Measurements from ENCODE around the gene PREX1.
"Not testable (repeated sequence)": the region's sequence is repeated elsewhere in the genome, so short reads cannot be mapped to it uniquely, and the experiment has no call there.

PREX1 gene

DNA sequence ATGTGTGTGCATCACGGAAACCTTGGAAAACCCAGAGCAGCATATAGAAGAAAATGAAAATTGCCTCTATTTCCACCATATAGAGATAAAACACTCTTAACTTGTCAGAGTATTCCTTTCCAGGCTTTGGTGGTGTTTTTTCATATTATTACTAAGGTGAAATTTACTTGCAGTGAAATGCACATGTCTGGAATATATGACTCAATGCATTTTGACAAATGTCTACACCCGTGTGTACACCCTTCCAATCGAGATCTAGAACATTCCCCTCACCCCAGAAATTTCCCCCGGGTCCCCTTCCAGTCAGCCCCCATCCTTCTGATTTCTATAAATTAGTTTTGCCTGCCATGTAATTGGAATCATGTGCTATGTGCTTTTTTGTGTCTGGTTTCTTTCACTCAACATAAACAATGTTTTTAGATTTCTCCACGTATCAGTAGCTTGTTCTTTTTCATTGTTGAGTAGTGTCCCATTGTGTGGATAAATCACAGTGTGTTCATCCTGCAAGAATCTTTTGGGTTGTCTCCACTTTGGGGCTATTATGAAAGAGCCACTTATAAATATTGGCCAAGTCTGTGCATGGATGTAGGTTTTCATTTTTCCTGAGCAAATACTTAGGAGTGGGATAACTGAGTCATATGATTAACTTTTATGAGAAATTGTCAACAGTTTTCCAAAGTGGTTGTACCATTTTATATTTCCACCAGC is 19.9 kb upstream of the PREX1 start:
- DNase-seq, result no peak

DNA sequence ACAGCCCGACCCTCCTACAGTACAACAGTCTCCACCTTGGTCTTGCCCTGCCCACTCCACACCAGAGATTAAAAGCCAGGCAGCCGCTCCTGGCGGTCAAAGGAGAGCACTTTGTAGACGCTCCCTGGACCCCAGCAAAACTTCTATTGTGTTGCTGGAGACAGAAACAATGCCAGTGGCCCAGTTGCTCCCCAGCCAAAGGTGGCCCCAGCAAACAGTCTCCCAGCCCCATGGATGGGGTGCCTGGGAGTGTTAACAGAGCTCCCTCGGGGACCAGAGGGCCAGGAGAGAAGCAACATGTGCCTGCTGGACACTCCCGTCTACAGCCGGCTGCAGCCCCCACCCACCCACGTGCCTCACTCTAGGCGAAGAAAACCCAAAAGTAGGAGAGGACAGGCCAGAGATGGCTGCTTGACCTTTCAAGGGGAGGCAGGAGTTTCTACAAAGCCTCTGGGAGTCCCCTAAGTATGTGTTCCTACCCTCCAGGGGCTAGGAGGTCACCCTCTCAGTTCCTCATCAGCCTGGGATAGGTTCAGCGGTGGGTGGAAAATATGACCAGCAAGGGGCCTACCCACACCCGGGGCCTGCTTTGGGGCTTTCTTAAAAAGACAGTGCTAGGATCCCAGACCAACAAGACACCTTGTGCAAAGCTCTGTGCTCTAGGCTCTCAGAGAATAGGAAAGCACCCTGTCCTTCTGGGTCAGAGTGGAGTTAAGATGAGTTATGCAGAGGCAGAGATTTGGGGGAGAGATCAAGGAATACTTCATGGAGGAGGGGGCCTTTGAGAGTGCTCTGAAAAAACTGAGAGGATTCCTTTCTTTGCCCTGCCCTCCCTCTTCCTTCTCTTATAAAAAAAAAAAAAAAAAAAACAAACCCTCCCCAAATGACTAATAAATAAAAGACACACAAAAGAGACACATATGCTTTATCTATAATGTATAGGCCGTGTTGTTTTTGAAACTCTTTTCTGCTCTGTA is 19.0 kb upstream of the PREX1 start:
- DNase-seq, result no peak

DNA sequence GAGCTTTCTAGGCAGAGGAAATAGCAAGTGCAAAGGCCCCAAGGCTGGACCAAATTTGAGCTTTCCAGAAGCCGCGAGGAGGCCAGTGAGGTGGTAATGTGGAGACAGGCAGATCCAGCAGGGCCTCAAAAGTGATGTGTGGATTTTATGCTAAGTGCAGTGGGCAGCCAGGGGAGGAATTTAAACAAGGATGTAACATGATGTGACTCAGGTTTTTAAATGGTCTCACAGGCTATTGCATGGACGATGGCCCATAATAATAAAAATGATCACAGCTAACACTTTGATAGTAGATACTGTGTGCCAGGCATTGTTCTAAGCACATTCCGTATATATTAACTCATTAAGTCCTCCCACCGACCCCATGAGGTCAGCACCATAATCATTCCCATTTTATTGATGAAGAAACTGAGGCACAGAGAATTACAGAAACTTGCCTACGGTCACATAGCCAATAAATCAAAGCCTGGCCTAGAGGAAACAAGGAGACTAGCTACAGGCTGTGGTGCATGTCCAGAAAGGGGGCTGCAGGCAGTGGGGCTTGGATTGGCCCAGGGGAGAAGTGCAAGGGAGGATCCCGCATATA is 18.0 kb upstream of the PREX1 start:
- no peak for DNase-seq

DNA sequence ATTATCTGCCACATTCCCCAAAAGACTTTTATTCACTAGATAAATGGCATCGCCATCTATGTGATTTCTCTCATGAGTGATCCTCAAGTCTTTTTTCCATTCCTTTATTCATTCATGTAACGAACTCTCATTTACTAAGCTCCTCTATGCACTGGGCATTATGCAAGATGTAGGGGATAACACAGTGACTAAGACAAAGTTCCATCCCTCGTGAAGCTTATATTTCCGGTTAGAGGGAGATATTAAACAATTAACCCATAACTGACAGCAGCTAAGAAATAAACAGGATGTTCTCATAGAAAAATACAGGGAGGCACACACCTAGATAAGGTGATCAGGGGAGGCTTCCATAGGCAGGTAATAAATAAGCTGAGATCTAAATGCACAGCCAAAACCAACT is 17.2 kb upstream of the PREX1 start:
- no peak for DNase-seq

DNA sequence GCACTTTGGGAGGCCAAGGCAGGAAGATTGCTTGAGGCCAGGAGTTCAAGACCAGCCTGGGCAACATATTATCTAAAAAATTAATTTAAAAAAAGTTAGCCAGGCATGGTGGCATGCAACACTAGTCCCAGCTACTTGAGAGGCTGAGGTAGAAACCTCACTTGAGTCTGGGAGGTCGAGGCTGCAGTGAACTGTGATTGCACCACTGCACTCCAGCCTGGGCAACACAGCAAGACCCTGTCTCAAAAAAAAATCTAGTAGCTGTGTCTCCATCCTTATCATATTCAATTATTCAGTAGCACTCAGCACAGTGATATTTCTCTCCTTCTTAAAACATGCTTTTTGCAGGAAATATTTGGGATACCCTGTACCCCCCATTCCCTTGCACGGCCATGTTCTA is 16.1 kb upstream of the PREX1 start:
- DNase-seq, result not testable (repeated sequence)

DNA sequence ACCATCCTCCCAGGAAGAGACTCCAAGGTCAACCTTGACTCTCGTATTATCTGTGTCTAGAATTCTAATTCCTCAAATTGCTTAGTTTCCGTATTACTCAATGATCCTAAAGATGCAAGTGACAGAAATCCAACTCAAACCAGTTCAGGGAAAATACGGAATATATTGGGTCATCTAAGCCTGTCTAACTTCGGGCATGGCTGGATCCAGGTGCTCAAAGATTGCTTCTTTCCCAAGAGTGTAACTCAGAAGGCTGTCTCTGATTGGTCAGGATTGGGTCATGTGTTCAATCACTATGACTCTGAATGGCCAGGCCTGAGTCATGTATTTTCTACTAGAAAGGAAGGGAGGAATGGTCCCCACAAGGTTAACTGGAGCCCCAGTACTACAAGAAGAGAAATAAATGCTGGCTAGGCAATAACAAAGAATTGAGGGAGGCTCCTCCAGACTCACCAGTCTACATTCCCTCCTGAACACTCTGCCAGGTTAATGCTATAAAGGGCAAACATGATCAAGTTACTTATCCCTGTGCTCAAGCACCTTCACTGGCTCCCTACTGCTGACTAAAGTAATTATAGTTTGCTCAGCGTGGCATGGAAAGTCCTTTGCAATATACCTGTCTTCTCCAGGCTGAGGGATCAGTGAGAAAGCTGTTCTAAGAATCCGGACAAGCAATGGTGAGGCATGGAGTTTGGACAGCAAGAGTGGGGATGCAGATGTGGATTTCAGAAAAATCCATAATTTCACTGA is 15.4 kb upstream of the PREX1 start:
- no peak for DNase-seq

DNA sequence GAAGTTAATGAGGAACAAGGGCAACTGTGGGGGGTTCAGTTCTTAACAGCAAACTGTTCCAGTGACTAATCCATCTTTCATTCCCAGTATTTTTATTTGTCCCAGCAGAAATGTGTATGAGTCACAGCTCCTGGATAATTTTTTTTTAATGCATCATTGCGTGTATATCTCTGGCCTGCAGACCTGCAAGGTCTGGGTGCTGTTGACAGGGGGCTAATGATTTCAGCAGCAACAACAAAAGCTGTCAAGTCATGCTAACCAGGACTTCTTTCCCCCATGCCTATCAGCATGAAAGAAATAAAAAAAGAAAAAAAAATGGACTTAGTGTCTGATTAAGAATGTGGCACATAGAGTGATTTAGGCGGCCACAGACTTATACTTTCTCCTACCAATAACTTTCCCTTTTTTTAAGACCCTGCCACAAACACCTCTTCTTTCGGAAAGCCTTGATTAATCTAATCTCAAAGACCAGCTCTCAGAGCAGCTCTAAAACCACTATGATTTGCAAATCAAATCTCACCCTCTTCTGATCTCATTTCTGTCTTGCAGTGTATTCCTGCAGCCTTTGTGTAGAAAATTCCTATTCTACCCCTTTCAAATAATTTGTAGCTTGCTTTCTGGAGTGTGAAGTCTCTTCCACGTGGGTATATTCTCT is 14.2 kb upstream of the PREX1 start:
- no peak for DNase-seq

DNA sequence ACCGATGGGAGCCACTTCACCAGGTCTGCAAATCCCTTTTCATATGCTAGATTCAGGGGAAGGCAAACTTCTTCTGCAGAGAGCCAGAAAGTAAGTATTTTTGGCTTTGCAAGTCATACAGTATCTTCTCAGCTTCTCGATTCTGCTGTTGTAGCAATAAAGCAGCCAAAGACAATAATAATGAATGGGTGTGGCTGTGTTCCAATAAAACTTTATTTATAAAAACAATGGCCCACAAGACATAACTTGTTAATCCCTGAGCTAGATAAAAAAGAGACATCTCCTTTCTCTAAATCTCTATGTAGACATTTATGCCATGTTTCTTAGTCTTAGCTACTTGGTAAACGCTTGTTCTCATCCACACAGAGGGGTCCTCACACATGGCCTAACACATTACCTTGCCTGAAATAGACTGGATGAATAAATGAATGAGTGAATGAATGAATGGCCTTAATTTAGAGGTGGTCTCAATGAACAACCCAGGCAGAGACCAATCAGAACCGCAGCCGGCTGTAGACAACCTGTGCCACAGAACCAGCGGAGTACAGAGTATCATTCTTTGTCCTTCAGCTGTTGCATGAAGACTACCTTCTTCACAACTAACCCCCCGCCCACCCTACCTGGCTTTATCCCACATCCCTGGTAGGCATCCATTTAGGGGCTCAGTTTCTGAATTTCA is 13.5 kb upstream of the PREX1 start:
- DNase-seq, result no peak

DNA sequence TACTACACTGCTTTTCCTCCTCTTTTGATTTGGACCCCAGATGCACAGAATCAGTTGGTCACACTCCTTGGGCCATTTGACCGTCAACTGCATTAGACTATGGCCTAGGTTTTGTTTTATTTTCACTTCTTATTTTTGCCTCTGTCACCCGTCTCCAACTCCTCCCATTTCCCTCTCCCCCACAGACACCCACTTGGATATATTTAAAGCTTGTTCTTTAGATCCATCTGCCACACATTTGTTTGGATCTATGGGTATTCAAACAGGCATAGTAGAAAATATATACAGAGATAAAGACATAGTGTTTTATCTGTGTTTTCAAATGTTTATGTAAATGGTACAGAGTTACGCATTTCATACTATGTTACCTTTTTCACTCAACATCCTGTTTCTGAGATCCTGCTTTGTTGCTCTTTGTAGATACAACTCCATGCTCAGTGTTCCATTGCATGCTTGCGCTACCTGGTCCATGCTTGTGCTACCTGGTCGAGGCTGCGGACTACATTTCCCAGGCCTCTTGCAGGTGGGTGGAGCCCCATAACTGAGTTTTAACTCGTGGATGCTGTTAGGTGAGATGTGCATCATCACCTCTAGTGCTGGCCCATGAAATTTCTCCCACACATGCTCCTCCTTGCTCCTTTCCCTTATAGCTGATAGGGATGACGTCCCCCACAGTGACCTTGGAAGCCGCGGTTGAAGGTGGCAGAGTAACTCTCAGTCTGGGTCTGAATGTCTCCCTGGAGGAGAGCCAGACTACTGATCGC is 11.5 kb upstream of the PREX1 start:
- no peak for DNase-seq

DNA sequence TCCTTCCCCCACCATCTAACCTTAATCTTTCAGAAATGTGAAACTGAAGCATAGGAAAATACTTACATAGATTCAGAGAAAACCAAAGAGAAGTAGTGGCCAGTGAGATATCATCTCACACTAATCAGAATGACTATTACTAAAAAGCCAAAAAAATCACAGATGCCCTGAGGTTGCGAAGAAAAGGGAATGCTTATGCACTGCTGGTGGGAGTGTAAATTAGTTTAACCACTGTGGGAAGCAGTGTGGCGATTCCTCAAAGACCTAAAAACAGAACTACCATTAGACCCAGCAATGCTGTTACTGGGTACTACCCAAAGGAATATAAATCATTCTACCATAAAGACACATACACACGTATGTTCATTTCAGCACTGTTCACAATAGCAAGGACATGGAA is 9.2 kb upstream of the PREX1 start:
- DNase-seq, result no peak

DNA sequence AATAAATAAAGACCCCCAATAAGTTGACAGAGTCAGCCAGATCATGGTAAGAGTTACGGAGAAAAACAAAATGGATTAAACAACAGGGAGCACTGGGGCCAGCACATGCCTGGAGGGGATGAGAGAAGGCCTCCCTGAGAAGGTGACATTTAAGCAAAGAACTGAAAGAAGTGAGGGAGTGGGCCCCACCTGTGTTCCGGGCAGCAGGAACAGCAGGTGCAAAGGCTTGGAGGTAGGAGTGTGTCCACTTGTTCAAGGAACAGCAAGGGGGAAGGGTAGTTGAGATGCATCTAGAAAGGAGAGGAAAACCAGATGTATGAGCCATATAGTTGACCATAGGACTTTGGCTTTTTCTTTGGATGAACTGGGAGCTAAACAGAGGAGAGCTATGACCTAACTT is 7.6 kb upstream of the PREX1 start:
- DNase-seq, result no peak

DNA sequence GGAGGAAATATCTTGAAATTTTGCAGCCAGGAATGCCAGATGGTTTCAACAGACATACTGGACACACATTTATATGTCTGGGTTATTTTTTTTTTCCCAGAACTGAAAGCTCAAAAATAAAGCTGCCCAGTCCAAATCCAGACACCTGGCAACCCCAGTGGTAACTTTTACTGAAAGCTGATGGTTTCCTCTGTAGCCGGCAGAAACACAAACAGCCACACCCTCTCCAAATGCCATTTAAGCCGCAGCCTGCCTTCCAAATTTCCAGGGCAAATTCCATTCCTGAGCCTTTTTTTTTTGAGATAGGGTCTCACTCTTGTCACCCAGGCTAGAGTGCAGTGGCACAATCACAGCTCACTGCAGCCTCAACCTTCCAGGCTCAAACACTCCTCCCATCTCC is 6.5 kb upstream of the PREX1 start:
- no peak for DNase-seq

DNA sequence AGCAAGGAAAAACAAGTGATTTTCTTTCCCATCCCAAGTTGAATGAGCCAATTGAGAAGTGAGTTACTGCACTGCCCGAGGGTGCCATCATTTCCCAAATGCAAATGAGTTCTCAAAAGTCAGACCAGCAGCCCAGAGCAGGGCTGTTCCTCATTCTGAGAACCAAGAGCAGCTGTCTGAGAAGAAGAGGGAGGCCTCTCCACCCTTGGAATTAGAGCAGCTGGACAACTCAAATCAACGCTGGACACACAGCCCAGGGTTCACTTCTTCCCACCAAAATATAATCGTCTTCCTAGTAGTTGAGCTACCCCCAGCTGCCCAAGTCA is 4.6 kb upstream of the PREX1 start:
- DNase-seq, result no peak

DNA sequence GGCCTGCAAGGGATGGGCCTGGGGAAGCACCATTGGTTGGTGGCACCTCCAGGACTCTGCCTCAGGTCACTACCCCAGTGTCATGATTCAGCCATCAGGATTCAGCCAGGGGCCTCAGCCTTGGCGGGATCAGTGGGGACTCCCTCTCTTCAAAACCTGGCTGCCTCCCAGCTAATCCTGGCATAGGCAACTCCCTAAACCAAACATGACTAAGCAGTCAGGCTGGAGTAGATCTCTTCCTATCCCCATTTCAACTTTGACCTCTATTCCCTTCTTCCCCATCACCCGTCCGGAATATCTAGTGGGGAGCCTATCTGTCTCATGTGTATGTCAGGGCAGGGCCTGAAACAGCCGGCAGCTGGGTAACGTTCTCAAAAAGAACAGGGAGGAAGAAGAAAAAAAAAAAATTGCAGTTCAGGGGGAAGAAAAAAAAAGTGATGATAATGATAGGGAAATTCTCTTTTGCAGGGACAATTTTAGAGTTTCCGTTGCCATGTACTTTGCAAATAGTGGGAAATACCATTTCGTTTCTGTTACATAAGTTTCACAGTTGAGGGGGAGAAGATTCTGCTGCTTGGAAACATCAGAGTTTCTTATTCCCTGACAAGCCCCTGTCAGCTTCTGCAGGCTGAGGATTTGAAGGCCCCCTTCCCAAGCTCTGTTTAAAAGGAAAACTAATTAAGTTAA is 4.1 kb upstream of the PREX1 start:
- no peak for DNase-seq

DNA sequence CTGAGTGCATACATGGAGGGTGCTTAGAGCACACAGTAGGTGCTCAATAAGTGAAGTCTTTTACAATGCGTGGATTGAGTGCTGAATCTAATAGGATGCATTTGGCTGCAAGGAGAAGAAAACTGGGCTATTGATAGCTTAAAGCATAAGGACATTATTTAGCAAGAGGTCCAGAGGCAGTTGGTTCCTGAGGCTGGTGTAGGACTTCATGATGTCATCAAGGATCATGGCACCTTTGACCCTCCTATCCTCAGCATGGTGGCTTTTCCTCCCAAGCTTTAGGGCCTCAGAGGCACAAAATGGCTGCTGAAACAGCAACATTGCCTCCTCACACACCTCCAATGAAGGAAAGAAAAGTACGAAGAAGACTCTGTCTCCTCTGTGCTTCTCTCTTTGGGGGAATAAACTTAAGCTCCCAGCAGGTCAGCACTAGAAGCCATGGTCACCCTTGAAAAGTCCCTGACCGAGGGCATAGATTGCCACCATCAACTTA is 3.1 kb upstream of the PREX1 start:
- no peak for DNase-seq

DNA sequence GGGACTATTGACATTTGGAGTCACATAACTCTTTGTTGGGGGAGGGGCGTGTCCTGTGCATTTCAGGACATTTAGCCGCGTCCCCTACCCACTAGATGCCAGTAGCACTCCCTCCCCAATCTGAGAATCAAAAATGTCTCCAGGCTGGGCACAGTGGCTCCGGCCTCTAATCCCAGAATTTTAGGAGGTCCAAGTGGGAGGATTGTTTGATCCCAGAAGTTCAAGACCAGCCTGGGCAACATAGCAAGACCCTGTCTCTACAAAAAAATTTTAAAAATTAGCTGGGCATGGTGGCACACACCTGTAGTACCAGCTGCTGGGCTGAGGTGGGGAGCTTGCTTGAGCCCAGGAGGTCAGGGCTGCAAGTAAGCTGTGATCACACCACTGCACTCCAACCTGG is 2.1 kb upstream of the PREX1 start:
- DNase-seq, result no peak

DNA sequence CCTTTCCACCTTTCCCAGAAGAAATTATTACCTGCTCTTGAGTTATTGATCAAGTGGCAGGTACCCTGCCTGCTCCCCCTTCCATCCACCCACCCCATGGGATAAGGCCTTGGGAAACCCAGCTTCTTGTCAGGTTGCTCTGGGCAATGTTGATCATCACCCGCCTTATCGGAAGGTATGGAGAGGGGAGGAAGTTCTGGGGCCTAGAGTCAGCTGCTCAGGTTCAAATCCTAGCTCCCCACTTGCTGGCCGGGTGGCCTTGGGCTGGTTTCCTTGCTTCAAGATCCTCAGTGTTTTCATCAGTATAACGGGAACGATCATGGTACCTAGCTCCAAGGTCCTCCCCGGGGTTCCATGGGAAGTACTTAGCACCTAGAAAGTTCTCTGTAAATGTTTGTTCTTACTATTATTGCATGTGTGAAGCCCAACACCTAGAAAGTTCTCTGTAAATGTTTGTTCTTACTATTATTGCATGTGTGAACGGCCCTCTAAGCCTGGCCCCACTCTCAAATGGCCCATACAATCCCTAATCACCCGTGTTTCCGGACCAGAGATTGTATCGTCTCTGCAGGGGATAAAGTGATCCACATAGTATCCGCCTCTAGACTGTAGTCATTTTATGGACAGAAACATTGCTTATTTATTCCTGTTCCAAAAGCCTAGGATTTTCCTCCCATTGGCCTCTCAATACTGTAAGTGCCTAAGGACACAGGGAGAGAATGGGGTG is 1.1 kb upstream of the PREX1 start:
- DNase-seq, result no peak

DNA sequence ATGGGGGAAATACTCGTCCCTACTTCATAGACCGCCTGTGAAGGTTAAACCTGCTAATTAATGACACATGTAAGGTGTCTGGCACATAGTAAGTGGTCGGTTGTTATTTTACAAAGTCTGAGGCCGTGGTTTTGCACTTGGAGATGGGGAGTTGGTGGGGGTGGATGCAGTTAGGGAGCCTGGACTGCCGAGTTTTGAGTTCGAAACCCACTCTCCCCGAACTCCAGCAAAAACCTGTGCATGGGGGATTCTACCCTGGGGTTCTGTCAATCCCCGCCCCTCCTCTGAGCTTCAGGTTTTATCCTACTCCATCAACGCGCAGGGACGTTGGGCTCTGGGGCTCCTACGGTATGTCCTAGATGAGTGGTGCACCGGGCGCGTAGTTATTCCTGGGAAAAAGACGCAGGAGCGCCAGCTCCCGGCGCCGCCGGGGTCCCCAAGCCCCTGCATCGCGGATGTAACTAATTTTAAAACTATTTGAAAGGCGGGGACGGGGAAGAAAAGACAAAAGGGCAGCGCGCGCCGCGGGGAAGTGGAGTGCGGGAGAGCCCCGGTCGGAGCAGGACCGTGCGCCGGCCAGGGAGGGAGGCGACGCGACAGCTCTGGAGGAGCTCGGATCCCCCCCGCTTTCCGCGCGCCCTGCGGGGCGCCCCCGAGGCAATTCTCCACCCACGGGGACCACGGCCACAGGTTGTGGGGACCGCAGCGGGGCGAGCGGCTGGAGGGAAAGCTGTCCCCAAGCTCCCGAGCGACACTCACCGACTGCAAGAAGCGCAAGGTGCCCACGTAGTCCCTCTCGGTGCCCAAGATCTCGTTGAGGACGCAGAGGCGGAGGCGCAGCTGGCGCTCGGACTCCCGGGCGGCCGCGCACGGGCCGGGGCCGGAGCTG is 672 bp downstream of the PREX1 start:
- peak; percentile 29 for DNase-seq

DNA sequence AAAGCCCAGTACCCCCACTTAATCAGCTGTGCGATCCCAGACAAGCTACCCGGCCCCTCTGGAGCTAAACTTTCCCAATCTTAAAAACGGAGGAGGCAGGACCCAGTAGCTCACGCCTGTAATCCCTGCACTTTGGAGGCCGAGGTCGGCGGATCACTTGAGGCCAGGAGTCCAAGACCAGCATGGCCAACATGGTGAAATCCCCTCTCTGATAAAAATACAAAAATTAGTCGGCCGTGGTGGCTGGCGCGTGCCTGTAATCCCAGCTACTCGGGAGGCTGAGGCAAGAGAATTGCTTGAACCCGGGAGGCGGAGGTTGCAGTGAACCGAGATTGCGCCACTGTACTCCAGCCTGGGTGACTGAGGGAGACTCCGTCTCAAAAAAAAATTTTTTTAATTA is 1.3 kb downstream of the PREX1 start:
- DNase-seq, result not testable (repeated sequence)
